HG03378 (cell line): ENCODE data around the gene SPRYD3.
"Not testable (repeated sequence)": the region's sequence is repeated elsewhere in the genome, so short reads cannot be mapped to it uniquely, and the experiment has no call there.

ENCODE experiments used
- ATAC-seq: cut with Tn5 transposase; IDR thresholded peaks from one replicate; pipeline ENCODE4 v1.9.1; 2021; ENCODE audit warnings: mild to moderate bottlenecking, moderate library complexity; ENCODE audit not compliant: unreplicated experiment

The SPRYD3 gene

DNA sequence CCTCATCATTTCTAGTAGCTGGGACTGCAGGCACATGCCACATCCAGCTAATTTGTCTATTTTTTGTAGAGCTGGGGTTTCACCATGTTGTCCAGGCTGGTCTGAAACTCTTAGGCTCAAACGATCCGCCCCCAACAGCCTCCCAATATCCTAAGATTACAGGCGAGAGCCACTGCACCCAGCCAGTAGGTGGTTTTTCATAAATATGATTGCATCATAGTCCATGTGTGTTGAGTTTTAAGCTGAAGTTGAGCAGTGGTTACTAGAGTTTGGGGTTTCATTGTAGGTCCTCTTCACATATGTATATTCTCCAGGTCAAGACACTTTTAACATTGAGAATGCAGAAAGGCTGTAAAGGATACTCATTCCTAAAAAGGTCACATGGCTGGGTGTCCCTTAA, 42.4 kb downstream of the SPRYD3 start:
- ATAC-seq = no peak

DNA sequence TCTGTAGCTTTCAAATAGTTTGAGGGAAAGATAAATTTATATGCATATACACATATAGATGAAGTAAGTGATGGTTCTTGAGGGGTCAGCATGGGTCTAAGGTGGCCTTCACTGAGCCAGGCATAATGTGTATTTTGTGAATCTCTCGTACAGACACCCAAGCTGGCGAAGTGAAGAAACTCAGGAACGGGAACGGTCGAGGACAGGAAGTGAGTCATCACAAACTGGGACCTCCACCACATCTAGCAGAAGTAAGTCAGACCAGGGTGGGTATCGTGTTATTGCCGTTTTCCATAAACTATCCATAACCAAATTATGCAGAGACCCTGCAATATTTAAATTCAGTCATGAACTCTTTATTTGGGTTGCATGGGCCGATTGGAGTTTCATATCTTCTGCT, 44.7 kb downstream of the SPRYD3 start:
- no peak for ATAC-seq

DNA sequence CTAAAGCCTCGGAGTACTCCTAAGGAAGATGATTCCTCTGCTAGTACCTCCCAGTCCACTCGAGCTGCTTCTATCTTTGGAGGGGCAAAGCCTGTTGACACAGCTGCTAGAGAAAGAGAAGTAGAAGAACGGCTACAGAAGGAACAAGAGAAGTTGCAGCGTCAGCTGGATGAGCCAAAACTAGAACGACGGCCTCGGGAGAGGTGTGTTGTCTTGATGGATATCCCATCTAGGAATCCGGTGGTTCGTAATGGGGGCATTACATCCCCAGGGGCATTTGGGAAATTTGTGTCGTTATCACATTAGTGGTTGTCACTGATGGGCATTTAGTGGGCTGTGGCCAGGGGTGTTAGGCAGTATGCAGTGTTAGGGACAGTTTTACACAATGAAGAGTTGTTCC, 45.4 kb downstream of the SPRYD3 start:
- ATAC-seq = not testable (repeated sequence)

DNA sequence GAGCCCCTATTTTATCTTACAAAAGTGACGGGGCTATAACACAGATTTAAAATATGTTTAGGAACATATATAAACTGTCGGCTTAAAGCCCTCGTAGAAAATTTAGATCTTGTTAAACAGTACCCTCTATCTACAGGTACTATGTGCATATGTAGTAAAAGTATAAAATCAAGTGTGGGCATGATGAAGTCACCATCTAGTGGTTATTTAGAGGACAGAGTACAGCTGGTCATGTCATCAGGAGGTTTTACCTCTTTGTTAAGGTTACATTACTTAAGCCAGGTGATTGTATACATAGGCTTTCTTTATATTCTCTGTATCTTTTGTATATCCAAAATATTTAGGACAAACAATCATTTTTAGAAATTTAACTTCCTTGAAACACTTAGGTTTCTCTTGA, 47.6 kb downstream of the SPRYD3 start:
- no peak for ATAC-seq

DNA sequence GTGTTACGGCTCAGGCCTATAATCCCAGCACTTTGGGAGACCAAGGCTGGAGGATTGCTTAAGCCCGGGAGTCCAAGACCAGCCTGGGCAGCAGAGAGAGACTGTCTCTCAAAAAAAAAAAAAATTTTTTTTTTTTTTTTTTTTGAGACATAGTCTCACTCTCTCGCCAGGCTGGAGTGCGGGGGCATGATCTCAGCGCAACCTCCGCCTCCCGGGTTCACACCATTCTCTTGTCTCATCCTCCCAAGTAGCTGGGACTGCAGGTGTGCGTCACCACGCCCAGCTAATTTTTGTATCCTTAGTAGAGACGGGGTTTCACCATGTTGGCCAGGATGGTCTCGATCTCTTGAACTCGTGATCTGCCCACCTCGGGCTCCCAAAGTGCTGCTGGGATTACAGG, 52.2 kb downstream of the SPRYD3 start:
- ATAC-seq = not testable (repeated sequence)

DNA sequence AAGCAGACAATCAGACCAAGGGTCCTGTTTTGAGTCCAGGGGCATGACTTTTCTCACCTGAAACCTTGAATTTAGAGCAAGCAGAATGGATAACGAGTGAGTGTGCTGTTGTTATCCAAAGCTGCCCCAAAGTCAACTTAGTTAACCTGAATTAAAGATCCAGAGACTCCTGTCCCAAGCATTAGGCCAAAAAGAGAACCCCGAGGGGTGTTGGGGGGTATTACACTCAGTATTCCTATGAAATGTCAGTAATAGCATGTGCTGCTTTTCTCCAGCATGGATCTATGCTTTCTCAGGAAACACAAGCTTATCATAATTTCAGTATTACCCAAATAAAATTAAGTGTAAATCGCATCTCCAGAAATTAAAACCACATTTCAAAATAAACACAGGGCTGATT, 53.9 kb downstream of the SPRYD3 start:
- ATAC-seq = no peak

DNA sequence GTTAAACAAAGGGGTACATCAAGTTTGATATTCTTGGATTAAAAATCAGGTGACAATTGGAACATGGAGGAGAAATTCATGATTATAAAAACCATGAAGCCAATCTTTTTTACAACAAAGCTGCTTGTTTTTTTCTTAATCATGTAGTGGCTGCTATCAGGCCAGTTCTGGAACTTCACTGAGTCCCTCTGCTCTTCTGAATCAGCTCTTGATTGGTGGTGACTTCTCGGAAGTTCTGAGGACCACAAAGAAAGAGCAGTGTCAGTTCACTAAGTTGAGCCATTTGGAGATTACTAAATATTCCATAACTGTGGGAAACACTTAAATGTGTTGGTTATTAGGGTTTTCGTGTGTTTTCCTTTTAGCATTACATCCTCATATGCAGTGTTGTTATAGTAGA, 64.5 kb downstream of the SPRYD3 start:
- ATAC-seq = no peak
